Measurements from ENCODE around the gene FYTTD1.
"Not testable (repeated sequence)": the region's sequence is repeated elsewhere in the genome, so short reads cannot be mapped to it uniquely, and the experiment has no call there.

DNA sequence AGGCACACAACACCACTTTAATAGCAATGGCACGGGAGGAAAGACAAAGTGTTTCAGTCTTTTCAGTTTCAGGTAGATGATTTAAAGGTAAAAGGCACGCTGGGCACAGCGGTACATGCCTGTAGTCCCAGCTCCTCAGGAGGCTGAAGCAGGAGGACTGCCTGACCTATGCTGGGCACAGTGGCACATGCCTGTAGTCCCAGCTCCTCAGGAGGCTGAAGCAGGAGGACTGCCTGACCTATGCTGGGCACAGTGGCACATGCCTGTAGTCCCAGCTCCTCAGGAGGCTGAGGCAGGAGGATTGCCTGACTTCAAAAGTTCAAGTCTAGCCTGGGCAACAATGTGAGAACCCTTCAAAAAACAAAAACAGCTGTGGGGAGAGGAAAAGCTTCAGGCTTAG, 21.8 kb upstream of the FYTTD1 start:
- TF ChIP-seq, protein P1, sequence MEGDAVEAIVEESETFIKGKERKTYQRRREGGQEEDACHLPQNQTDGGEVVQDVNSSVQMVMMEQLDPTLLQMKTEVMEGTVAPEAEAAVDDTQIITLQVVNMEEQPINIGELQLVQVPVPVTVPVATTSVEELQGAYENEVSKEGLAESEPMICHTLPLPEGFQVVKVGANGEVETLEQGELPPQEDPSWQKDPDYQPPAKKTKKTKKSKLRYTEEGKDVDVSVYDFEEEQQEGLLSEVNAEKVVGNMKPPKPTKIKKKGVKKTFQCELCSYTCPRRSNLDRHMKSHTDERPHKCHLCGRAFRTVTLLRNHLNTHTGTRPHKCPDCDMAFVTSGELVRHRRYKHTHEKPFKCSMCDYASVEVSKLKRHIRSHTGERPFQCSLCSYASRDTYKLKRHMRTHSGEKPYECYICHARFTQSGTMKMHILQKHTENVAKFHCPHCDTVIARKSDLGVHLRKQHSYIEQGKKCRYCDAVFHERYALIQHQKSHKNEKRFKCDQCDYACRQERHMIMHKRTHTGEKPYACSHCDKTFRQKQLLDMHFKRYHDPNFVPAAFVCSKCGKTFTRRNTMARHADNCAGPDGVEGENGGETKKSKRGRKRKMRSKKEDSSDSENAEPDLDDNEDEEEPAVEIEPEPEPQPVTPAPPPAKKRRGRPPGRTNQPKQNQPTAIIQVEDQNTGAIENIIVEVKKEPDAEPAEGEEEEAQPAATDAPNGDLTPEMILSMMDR (conservative IDR thresholded peaks at IDR 0.05; ENCODE audit: low read depth, low read length): not testable (repeated sequence)
- not testable (repeated sequence) for TF ChIP-seq MXI1 (IDR thresholded peaks at IDR 0.05; ENCODE audit: borderline replicate concordance, low read depth, low read length)
